HG02588 (cell line): ENCODE results near the gene KIRREL2.
"Not testable (repeated sequence)": the region's sequence is repeated elsewhere in the genome, so short reads cannot be mapped to it uniquely, and the experiment has no call there.

ENCODE experiments used
- ATAC-seq: cut with Tn5 transposase; IDR thresholded peaks from one replicate; pipeline ENCODE4 v1.9.1; 2021; ENCODE audit warnings: mild to moderate bottlenecking, moderate library complexity; ENCODE audit not compliant: unreplicated experiment

The KIRREL2 gene

GRCh38 chr19:35856546-35857149 lies at the start of gene KIRREL2:
Gene KIRREL2 (plus strand): TSS chr19:35856911. CDS start chr19:35857120, 209 bp downstream.
- ATAC-seq: no peak

- no peak for ATAC-seq
Observed at GRCh38 chr19:35807633-35808032, 49.1 kb upstream of the KIRREL2 start.

GRCh38 chr19:35811317-35812219 lies 45.1 kb upstream of the KIRREL2 start:
- ATAC-seq: no peak

- no peak for ATAC-seq
Observed at GRCh38 chr19:35812220-35813042, 44.3 kb upstream of the KIRREL2 start, which contains the start of gene PRODH2. Gene PRODH2 (minus strand): TSS chr19:35812845. CDS start chr19:35812805, 40 bp downstream.

- ATAC-seq: no peak
Observed at GRCh38 chr19:35813043-35813890, 43.4 kb upstream of the KIRREL2 start.

- ATAC-seq: no peak
Observed at GRCh38 chr19:35816262-35816661, 40.4 kb upstream of the KIRREL2 start.

GRCh38 chr19:35816846-35817245 lies 39.9 kb upstream of the KIRREL2 start:
- no peak for ATAC-seq

- no peak for ATAC-seq
Observed at GRCh38 chr19:35818445-35818844, 38.3 kb upstream of the KIRREL2 start.

- ATAC-seq: no peak
Observed at GRCh38 chr19:35822579-35822978, 34.1 kb upstream of the KIRREL2 start.

- ATAC-seq: no peak
Observed at GRCh38 chr19:35824150-35824549, 32.6 kb upstream of the KIRREL2 start.

- ATAC-seq: no peak
Observed at GRCh38 chr19:35828692-35829301, 27.9 kb upstream of the KIRREL2 start.

- ATAC-seq: no peak
Observed at GRCh38 chr19:35830986-35831385, 25.7 kb upstream of the KIRREL2 start.

- ATAC-seq: no peak
Observed at GRCh38 chr19:35832054-35832453, 24.7 kb upstream of the KIRREL2 start.

- ATAC-seq: no peak
Observed at GRCh38 chr19:35833972-35834371, 22.7 kb upstream of the KIRREL2 start.

- not testable (repeated sequence) for ATAC-seq
Observed at GRCh38 chr19:35836096-35836495, 20.6 kb upstream of the KIRREL2 start.

- no peak for ATAC-seq
Observed at GRCh38 chr19:35841961-35842595, 14.6 kb upstream of the KIRREL2 start.

GRCh38 chr19:35842666-35843272 lies 13.9 kb upstream of the KIRREL2 start:
- no peak for ATAC-seq

GRCh38 chr19:35843676-35844481 lies 12.8 kb upstream of the KIRREL2 start:
- ATAC-seq: no peak
